HEK293T (cell line): ENCODE results near the gene CDCA8.

Source experiments
- BHLHE40 ChIP-seq: fragments of 450-650 bp; IDR thresholded peaks from 2 replicates; pipeline ENCODE4 v1.6.1; 2016; ENCODE audit warnings: mild to moderate bottlenecking, moderate library complexity, borderline replicate concordance
- FOXA1 ChIP-seq: fragments of 450-650 bp; IDR thresholded peaks from 2 replicates; pipeline ENCODE4 v1.6.1; 2016; ENCODE audit warnings: mild to moderate bottlenecking
- FOXM1 ChIP-seq: fragments of 450-650 bp; IDR thresholded peaks from 2 replicates; pipeline ENCODE4 v1.6.1; 2017; ENCODE audit warnings: mild to moderate bottlenecking, borderline replicate concordance
- SUZ12 ChIP-seq: fragments of 450-650 bp; IDR thresholded peaks from 2 replicates; pipeline ENCODE4 v1.6.1; 2016; ENCODE audit warnings: mild to moderate bottlenecking

DNA sequence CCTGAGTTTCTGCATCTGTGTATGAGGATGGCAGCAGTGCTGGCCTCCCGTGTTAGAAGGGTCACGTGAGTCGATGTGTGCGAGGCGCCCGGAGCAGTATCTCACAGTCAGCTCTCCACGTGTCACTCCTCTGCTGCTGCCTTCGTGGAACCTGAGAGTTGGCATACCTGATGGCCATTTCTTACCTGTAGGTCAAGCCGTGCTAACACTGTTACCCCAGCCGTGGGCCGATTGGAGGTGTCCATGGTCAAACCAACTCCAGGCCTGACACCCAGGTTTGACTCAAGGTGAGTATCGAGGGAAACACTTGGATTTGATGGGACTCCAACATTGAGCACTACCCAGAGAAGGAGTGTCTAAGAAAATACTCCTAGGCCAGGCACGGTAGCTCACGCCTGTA, 10.7 kb downstream of the CDCA8 start:
- TF ChIP-seq FOXA1 = no peak
- no peak for TF ChIP-seq SUZ12
- TF ChIP-seq BHLHE40 = no peak
- TF ChIP-seq FOXM1 = no peak
